Dedifferentiated amniotic fluid mesenchymal stem cell (primary cell): Measurements from ENCODE around the gene CEP57L1.
"Not testable (repeated sequence)": the region's sequence is repeated elsewhere in the genome, so short reads cannot be mapped to it uniquely, and the experiment has no call there.

ENCODE experiments used
- DNase-seq: peaks from one replicate; pipeline ENCODE4 v3.0.0-alpha.2; 2016; ENCODE audit errors: extremely low spot score

CEP57L1 gene

DNA sequence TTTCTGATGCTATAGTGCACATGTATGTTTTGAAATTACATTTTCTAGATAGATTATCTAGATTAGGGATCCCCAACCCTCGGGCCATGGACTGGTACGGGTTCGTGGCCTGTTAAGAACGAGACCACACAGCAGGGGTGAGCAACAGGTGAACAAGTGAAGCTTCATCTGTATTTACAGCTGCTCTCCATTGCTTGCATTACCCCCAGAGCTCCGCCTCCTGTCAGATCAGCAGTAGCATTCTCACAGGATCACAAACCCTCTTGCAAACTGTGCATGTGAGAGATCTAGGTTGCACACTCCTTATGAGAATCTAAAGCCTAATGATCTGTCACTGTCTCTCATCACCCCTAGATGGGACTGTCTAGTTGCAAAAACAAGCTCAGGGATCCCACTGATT lies 10.4 kb downstream of the CEP57L1 start:
- no peak for DNase-seq

DNA sequence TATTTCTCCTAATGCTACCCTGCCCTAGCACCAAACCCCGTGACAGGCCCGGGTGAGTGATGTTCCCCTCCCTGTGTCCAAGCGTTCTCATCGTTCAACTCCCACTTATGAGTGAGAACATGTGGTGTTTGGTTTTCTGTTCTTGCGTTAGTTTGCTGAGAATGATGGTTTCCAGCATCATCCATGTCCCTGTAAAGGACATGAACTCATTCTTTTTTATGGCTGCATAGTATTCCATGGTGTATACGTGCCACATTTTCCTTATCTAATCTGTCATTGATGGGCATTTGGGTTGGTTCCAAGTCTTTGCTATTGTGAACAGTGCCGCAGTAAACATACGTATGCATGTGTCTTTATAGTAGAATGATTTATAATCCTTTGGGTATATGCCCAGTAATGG lies 14.4 kb downstream of the CEP57L1 start:
- not testable (repeated sequence) for DNase-seq

DNA sequence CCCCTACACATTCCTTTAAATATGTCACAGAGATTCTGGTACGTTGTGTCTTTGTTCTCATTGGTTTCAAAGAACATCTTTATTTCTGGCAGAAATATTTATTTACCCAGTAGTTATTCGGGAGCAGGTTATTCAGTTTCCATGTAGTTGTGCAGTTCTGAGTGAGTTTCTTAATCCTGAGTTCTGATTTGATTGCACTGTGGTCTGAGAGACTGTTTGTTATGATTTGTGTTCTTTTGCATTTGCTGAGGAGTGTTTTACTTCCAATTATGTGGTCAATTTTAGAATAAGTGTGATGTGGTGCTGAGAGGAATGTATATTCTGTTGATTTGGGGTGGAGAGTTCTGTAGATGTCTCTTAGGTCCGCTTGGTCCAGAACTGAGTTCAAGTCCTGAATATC lies 17.4 kb downstream of the CEP57L1 start:
- DNase-seq: not testable (repeated sequence)

DNA sequence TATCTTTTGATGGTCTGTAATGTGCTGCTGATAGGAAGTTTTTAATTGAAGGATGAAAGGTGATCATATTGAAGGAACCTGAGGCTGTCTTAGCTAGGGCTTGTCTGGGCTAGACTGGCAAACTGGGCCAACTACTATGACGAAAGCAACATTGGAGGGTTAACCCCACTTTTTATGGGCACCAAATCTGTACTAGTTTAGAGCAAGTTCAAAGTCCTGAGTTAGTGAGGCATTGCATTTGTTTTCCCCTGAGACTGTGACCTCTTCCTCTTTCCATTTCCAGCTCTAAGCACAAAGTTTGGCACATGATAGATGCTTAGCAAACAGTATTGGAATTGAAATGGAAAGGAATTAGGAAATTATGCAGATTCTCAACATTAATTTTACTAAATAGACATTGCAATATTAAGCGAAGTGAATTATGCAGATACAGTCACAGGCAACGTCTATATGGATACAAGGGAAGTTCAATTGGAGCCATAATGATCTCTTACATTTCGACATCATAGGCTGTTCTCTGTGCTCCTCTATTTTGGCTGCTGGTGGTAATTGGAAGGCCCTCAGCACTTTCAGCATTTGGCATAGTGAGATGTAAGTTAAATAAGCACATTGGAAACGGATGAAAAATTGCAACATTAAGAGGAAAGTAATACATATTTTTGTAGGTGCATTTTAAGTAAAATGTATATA lies 22.2 kb downstream of the CEP57L1 start:
- DNase-seq: no peak

DNA sequence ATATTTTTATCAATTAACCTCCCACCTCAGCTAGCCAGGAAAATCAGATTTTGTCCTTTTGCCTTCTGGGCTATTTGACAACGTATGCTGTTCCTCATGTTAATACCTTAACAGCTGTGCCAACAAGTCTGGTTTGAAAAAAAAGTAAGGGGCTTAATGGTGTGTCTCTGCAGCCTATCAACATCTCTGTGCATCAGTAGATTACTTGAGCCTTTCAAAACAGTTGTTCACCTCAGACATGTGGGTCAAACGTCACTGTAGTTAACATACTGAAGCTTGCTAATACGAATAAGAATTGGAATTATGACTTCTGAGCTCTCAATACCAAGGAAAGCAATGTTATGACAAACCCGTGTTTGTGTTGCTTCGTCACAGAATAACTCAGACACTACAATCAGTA lies 23.0 kb downstream of the CEP57L1 start:
- no peak for DNase-seq

DNA sequence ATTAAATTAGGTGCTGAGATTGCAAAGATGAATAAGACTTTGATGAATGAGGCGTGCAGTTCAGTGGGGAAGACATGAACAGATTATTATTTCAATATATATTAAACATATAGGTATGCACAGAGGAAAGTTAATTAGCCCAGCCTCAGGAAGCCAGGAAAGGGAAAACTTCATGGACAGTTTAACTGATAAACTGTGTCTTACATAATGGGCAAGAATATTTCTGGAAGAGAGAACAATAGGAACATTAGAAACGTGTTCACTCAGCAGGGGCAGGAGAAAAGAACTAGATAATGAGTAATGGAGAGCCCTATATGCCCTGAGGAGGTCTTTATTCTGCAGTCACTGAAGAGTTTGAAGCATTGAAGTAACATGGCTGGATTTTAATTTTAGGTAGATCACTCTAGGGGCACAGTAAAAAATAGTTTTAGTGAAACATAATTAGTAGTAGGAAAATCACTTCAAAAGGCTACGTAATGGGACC lies 23.6 kb downstream of the CEP57L1 start:
- no peak for DNase-seq

DNA sequence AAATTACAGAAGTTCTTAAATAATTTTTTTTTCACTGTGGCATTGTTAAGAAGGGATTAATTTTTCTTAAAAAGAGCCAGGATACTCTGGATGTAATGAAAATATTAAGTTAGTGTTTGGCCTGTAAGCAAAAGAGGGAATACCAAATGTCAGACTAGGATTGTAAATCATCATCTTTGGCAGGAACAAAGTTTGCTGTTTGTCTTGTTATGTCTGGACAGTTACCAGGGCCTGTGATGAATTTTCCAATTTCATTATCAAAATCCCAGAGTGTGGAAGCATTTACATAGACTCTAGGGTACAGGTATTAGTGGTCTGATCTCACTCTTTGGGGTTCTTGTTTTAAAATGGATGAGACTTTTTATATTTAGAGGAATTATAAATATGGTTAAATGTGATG lies 26.1 kb downstream of the CEP57L1 start:
- no peak for DNase-seq

DNA sequence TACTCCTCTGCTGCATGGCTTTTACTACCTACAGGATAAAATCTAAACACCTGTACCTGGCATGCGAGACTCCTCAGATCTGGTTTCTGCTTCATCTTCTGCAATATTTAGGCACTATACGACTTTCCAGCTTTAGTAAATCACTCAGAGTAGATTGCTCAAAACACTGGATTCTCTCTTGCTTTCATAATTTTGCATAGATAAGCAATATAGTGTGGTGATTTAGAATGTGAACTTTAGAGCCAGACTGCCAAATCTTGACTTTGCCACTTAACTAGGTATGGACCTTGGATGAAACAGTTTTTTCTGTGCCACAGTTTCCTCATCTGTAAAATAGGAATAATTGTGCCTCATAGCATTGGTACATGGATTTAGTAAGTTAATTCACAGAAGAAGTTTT lies 28.9 kb downstream of the CEP57L1 start:
- no peak for DNase-seq

DNA sequence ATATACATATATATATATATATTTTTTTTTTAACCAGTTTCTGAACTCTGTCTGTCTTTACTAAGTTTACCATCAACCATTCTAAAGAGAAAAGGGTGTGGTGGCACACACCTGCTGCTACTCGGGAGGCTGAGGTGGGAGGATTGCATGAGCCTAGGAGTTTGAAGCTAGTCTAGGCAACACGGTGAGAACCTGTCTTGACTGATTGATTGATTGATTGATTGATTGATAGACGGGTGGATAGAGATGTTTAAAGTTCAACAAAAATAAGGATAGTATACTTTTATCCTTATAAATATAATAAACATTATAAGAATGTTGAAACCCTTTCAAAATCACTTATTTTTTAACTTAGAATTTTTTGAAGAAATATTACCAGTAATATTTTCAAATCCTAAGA lies 30.2 kb downstream of the CEP57L1 start:
- DNase-seq: no peak

DNA sequence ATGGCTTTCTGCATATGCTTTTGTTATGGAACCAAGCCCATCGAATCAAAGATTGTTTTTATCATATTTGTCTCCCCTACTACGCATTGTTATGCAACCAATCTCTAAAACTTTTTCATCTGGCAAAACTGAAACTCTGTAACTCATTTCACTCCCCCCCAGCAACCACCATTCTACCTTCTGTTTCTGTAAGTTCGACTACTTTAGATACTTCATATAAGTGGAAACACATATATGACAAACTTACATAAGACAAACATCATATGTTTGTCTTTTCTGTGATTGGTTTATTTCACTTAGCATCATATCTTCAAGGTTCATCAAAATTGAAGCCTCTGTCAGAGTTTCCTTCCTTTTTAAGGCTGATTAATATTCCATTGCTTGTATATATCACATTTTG lies 34.8 kb downstream of the CEP57L1 start:
- no peak for DNase-seq

DNA sequence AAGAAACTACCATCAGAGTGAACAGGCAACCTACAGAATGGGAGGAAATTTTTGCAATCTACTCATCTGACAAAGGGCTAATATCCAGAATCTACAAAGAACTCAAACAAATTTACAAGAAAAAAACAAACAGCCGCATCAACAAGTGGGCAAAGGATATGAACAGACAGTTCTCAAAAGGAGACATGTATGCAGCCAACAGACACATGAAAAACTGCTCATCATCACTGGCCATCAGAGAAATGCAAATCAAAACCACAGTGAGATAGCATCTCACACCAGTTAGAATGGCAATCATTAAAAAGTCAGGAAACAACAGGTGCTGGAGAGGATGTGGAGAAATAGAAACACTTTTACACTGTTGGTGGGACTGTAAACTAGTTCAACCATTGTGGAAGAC lies 40.3 kb downstream of the CEP57L1 start:
- not testable (repeated sequence) for DNase-seq

DNA sequence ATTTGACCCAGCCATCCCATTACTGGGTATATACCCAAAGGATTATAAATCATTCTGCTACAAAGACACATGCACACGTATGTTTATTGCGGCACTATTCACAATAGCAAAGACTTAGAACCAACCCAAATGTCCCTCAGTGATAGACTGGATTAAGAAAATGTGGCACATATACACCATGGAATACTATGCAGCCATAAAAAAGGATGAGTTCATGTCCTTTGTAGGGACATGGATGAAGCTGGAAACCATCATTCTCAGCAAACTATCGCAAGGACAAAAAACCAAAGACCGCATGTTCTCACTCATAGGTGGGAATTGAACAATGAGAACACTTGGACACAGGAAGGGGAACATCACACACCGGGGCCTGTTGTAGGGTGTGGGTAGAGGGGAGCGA lies 40.7 kb downstream of the CEP57L1 start:
- DNase-seq: not testable (repeated sequence)

DNA sequence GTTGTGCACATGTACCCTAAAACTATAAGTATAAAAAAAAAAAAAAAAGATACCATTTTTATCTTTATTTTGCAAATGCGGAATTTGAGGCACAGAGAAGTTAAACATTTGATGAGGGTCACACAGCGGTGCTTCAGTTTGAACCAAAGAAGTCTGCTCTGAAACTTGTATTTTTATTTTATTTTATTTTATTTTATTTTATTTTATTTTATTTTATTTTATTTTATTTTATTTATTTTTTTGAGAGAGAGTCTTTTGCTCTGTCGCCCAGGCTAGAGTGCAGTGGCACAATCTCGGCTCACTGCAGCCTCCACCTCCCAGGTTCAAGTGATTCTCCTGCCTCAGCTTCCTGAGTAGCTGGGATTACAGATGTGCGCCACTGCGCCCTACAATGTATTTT lies 41.2 kb downstream of the CEP57L1 start:
- not testable (repeated sequence) for DNase-seq

DNA sequence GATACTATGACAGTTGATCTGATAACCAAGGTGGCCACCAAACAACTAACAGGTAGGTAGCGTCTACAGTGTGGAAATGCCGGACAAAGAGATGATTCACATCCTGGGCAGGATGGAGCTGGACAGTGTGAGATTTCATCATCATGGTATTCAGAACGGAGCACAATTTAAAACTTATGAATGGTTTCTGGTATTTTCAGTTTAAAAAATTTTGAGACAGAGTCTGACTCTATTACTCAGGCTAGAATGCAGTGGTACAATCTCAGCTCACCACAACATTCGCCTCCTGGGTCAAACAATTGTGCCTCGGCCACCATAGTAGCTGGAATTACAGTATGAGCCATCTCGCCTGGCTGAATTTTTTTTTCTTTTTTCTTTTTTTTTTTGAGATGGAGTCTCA lies 43.8 kb downstream of the CEP57L1 start:
- no peak for DNase-seq

DNA sequence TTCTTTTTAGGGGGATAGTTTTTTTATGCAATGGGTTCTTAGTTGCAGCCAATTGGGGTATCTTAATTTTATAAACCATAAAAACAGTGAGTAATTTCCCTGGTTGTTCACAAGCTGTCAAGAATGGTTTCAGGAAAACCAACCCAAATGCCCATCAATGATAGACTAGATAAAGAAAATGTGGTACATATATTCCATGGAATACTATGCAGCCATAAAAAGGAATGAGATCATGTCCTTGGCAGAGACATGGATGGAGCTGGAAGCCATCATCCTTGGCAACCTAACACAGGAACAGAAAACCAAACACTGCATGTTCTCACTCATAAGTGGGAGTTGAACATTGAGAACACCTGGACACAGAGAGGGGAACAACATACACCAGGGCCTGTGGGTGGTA lies 46.8 kb downstream of the CEP57L1 start:
- not testable (repeated sequence) for DNase-seq

DNA sequence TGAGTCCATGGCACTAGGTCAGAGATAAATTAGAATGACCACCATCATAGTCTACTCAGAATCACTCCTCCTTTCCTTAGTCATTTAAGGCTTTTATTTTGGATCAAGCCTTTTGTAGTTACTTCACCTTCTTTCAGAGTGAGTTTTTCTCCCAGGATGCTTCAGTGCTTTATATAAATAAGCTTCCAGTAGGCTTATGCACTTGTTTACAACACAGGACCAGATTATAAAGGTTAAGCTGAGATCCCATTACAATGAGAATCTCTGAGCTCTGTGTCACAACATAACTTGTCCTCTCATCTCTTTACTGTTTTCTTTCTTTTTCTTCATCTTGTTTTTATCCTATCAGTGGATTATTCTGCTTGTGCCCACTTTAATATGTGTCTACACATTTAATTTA lies 47.9 kb downstream of the CEP57L1 start:
- DNase-seq: no peak

DNA sequence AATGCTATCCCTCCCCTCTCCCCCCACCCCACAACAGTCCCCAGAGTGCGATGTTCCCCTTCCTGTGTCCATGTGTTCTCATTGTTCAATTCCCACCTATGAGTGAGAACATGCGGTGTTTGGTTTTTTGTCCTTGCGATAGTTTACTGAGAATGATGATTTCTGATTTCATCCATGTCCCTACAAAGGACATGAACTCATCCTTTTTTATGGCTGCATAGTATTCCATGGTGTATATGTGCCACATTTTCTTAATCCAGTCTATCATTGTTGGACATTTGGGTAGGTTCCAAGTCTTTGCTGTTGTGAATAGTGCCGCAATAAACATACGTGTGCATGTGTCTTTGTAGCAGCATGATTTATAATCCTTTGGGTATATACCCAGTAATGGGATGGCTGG lies 52.9 kb downstream of the CEP57L1 start:
- not testable (repeated sequence) for DNase-seq

DNA sequence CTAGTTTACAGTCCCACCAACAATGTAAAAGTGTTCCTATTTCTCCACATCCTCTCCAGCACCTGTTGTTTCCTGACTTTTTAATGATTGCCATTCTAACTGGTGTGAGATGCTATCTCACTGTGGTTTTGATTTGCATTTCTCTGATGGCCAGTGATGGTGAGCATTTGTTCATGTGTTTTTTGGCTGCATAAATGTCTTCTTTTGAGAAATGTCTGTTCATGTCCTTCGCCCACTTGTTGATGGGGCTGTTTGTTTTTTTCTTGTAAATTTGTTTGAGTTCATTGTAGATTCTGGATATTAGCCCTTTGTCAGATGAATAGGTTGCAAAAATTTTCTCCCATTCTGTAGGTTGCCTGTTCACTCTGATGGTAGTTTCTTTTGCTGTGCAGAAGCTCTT lies 53.4 kb downstream of the CEP57L1 start:
- DNase-seq: not testable (repeated sequence)

DNA sequence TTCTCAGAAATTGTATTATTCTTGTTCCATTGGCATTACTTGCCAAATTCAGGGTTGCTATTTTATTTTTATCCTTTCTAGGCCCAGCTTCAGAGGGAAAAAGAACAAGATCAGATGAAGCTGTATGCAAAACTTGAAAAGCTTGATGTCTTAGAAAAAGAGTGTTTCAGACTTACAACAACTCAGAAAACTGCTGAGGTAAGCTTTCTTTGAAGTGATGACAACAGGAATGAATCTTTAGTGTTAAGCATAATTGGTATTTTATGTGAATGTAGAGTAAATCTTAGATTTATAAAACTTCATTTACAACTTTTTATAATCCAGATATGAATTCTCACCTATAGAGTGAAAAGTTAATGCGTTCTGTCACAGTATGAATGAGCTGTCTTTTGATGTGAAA lies 58.4 kb downstream of the CEP57L1 start:
- DNase-seq: no peak

DNA sequence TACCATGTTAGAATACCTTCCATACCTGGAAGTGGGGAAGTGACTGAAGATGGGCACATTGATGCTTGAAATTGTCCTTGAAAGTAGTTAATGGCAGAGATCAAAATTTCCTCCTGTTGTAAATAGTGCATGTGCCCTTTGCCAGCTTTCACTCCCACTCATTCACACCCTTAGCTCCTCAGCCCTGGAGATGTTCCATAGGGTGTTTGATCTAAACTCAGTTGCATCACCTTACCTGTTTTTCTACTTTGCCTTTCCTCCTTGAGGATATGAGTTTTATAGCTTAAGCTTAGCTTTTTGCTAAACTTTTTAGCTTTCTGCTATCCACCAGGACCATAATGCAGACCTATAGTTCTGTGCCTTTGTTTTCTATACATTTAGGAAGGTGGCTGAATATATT lies 69.0 kb downstream of the CEP57L1 start:
- DNase-seq: no peak

DNA sequence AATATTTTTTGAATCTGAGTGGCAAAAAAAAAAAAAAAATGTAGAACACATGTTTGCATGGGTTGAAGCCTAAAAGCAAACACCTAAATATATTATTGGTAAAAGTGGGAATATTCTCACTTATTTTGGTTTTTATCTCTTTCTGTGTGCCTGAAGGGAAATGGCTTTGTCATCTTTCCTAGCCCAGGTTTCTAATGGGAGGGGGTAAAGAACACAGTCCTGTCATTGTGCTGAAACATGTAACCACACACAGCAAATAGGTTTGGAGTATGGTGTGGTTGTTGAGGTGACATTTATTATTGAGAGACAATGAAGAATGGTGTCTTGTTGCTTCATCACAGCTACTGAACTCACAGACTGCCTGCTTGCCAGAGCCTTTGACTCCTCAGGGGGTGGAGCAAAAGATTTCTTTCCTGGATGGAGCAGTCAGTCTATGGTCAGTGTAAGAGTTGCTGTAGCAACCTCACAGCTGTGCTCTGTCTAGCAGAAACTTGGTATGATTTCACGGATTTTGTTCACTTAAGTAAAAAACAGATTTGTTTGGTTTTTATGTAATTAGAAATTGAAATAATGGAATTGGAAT lies 70.2 kb downstream of the CEP57L1 start:
- DNase-seq: no peak

DNA sequence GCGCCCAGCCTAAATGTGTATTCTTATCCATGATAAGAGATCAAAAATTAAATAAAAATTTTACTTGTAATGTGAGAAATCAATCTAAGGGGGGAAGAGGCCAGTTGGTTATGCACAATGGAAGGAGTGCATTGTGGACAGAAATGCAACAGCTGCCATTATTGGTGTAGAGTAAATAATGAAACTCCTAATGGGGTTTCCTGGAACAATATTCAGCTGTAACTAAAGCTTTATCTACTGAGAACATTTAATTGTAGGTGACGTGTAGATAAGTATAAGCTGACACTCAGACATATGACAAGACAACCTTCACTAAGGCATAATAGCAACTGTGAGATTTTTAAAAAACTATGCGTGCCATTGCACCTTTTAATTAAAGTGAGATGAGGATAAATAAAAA lies 71.4 kb downstream of the CEP57L1 start:
- no peak for DNase-seq

DNA sequence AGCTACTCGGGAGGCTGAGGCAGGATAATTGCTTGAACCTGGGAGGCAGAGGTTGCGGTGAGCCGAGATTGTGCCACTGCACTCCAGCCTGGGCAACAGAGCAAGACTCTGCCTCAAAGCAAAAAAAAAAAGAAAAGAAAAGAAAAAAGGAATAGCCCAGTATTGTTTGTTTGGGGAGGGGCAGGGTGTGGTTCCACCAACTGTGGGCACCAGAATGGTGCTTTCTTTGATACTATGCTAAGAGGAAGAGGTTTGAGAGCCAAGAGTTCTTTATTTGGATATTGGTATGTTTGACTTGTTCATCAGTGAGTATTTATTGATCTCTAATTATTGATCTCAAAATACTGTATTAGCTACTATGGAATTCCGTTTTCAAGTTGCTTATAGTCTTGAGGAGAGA lies 72.3 kb downstream of the CEP57L1 start:
- no peak for DNase-seq

DNA sequence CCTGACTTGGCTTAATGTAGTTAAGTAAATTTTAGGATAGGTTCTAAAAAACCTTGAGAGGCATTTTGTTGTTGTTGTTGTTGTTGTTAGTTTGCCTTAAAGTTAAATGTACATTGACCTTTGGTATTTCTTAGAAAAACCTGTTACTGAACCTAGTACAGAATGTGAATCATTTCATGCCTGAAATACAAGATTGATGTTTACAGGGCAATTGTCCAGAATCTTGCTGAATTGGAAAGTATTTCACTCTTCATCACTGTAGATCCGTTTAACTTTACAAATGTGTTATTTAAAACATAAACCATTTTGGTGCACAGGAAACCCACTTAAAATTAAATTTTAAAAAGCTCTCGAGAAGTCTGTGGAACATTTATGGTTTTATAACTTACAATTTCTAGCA lies 75.0 kb downstream of the CEP57L1 start:
- DNase-seq: no peak
